CD4-positive, alpha-beta T cell (primary cell): ENCODE results near the gene SLC46A2. TPM values are rescaled to one million over a fixed set of nuclear protein-coding genes. Genes with fewer than 3 reads are reported as not detected.

Experiments
- ATAC-seq: fragments of 200-7000 bp; cut with Tn5 transposase; one replicate; pipeline ENCODE4 v1.10.0; 2022; ENCODE audit warnings: mild to moderate bottlenecking; ENCODE audit not compliant: poor library complexity
- CTCF ChIA-PET: fragments of 350-600 bp; sonication (Branson Sonifier 250); formaldehyde crosslinking; loops from one replicate; lab custom pipeline; 2021; ENCODE audit warnings: antibody characterized with exemption, inconsistent platforms; lab: Charles Lee
- POLR2A ChIA-PET: fragments of 350-600 bp; sonication (Branson Sonifier 250); formaldehyde crosslinking; loops from one replicate; lab custom pipeline; 2021; ENCODE audit warnings: antibody characterized with exemption, inconsistent platforms; lab: Charles Lee
- DNase-seq, 14 experiments: peaks; one replicate each; pipeline ENCODE4 v3.0.0-alpha.2; 2013 to 2020; ENCODE audit warnings: mixed read lengths in 2 of 14
- H3K27ac ChIP-seq, 2 donors: one replicate each; pipeline versions ENCODE4 v1.5.1 to v1.7.0; 2013; ENCODE audit warnings: low read length in 2 of 2, low read depth in 1 of 2, mild to moderate bottlenecking in 1 of 2
- H3K27me3 ChIP-seq, 2 experiments: 1 replicate in 1 of 2; 2 replicates in 1 of 2; pipeline versions ENCODE4 v1.6.1 to v1.7.0; 2013; ENCODE audit warnings: low read length in 2 of 2, control low read depth in 1 of 2, mild to moderate bottlenecking in 1 of 2, moderate library complexity in 1 of 2; ENCODE audit not compliant: insufficient read depth in 2 of 2, control insufficient read depth in 1 of 2
- H3K36me3 ChIP-seq: one replicate; pipeline ENCODE4 v1.6.1; 2013; ENCODE audit warnings: low read length, control low read depth; ENCODE audit not compliant: insufficient read depth
- H3K4me1 ChIP-seq: one replicate; pipeline ENCODE4 v1.6.1; 2013; ENCODE audit warnings: low read length, control low read depth; ENCODE audit not compliant: insufficient read depth
- H3K4me3 ChIP-seq: one replicate; pipeline ENCODE4 v1.5.1; 2013; ENCODE audit warnings: mild to moderate bottlenecking, low read length, moderate library complexity
- H3K9me3 ChIP-seq, 2 experiments: 1 replicate in 1 of 2; 2 replicates in 1 of 2; pipeline versions ENCODE4 v1.6.1 to v1.7.0; 2013; ENCODE audit warnings: low read length in 2 of 2, mild to moderate bottlenecking in 2 of 2, control low read depth in 1 of 2, moderate library complexity in 1 of 2; ENCODE audit not compliant: control insufficient read depth in 1 of 2, insufficient read depth in 1 of 2
- H3K27ac Mint-ChIP-seq: one replicate; pipeline ENCODE4 v1.8.0; 2020; ENCODE audit warnings: mixed read lengths
- H3K27me3 Mint-ChIP-seq: one replicate; pipeline ENCODE4 v1.8.0; 2021; ENCODE audit warnings: mixed read lengths
- H3K36me3 Mint-ChIP-seq: one replicate; pipeline ENCODE4 v1.8.0; 2021; ENCODE audit warnings: low read depth, mixed read lengths
- H3K4me1 Mint-ChIP-seq: one replicate; pipeline ENCODE4 v1.8.0; 2021; ENCODE audit warnings: low read depth, mixed read lengths
- H3K4me3 Mint-ChIP-seq: one replicate; pipeline ENCODE4 v1.8.0; 2020; ENCODE audit warnings: mild to moderate bottlenecking, mixed read lengths
- H3K9me3 Mint-ChIP-seq: one replicate; pipeline ENCODE4 v1.8.0; 2020; ENCODE audit warnings: mixed read lengths
- CTCF ChIP-seq: fragments of 200-600 bp; IDR thresholded peaks from one replicate; pipeline ENCODE4 v1.8.0; 2022; ENCODE audit warnings: antibody characterized with exemption, mild to moderate bottlenecking
- intact Hi-C, 2 experiments: fragments of 100-400 bp; cut with DNase I in 1 of 2; cut with micrococcal nuclease in 1 of 2; formaldehyde crosslinking; loops; one replicate each; pipeline versions ENCODE4 v1.15.1 to v1.9.0; 2023 to 2025; cut with DNase I, micrococcal nuclease
- total RNA-seq, 174 experiments: library from RNA in 2 of 174; stranded (reverse) in 2 of 174; gene quantifications; one replicate each; pipeline ENCODE4 v1.2.3 and lab custom pipeline; 2021 to 2026

SLC46A2 gene
- total RNA-seq, 2 experiments from 2014 or later, result not detected

- ChIA-PET POLR2A (no interaction called here), CTCF (no interaction called here)
- Mint-ChIP-seq H3K27me3 (no peaks in the 10 kb centered on the region), H3K9me3 (no peaks in the 10 kb centered on the region), H3K4me3 (no peak overlapping the region), H3K36me3 (peaks cover 62% of the 10 kb centered on the region), H3K4me1 (no peaks in the 10 kb centered on the region), H3K27ac (no peak overlapping the region)
- no peak for TF ChIP-seq CTCF
- intact Hi-C loops, result no loop called here
- ATAC-seq, result no peak
- Histone ChIP-seq H3K9me3 (no peaks in the 10 kb centered on the region), H3K4me1 (no peaks in the 10 kb centered on the region), H3K4me3 (no peak overlapping the region), H3K27me3 (no peaks in the 10 kb centered on the region), H3K27ac (no peak overlapping the region), H3K36me3 (peaks cover 15% of the 10 kb centered on the region)
- DNase-seq, result no peak
Observed at GRCh38 chr9:112870556-112870955, 20.1 kb downstream of the SLC46A2 start.

- ChIA-PET CTCF (no interaction called here), POLR2A (no interaction called here)
- intact Hi-C loops, result no loop called here
- H3K36me3 Mint-ChIP-seq, result peaks cover 61% of the 10 kb centered on the region
- H3K4me1 ChIP-seq, result peaks cover 2% of the 10 kb centered on the region
- no peak overlapping the region for H3K4me3 Mint-ChIP-seq
- no peak for ATAC-seq
- H3K9me3 Mint-ChIP-seq, result no peaks in the 10 kb centered on the region
- H3K27me3 Mint-ChIP-seq, result no peaks in the 10 kb centered on the region
- H3K27ac Mint-ChIP-seq, result no peak overlapping the region
- H3K27me3 ChIP-seq, result no peaks in the 10 kb centered on the region
- no peak overlapping the region for H3K4me3 ChIP-seq
- no peak for TF ChIP-seq CTCF
- no peaks in the 10 kb centered on the region for H3K4me1 Mint-ChIP-seq
- H3K9me3 ChIP-seq, result no peaks in the 10 kb centered on the region
- H3K27ac ChIP-seq, result no peak overlapping the region
- no peak for DNase-seq
- peaks cover 15% of the 10 kb centered on the region for H3K36me3 ChIP-seq
Observed at GRCh38 chr9:112869917-112870316, 20.8 kb downstream of the SLC46A2 start.

- Histone ChIP-seq H3K27ac (no peak overlapping the region), H3K9me3 (no peaks in the 10 kb centered on the region), H3K36me3 (peaks cover 15% of the 10 kb centered on the region), H3K4me3 (no peak overlapping the region), H3K4me1 (peaks cover 2% of the 10 kb centered on the region), H3K27me3 (no peaks in the 10 kb centered on the region)
- ChIA-PET POLR2A (interaction anchor here (0.6 kb wide), 1 partner anchor 81 kb away, joined by 4 read pairs; no protein-coding TSS in a partner anchor), CTCF (no interaction called here)
- H3K27ac Mint-ChIP-seq, result no peak overlapping the region
- DNase-seq (no peak), ATAC-seq (no peak)
- H3K27me3 Mint-ChIP-seq, result no peaks in the 10 kb centered on the region
- no peaks in the 10 kb centered on the region for H3K9me3 Mint-ChIP-seq
- H3K4me3 Mint-ChIP-seq, result no peak overlapping the region
- H3K36me3 Mint-ChIP-seq, result peaks cover 61% of the 10 kb centered on the region
- intact Hi-C loops, result no loop called here
- no peak for TF ChIP-seq CTCF
- no peaks in the 10 kb centered on the region for H3K4me1 Mint-ChIP-seq
Observed at GRCh38 chr9:112869041-112869529, 21.6 kb downstream of the SLC46A2 start.
